Sciatic nerve (tissue), 2 donors: ENCODE measurements around the gene RPP25L. TPM values are rescaled to one million over a fixed set of nuclear protein-coding genes. Genes with fewer than 3 reads are reported as not detected.

Source experiments
- ATAC-seq: fragments of 200-7000 bp; cut with Tn5 transposase; one replicate; pipeline ENCODE4 v1.9.1; 2020; ENCODE audit warnings: mild to moderate bottlenecking, moderate library complexity
- DNase-seq: peaks from one replicate; pipeline ENCODE4 v3.0.0-alpha.2; 2020; ENCODE audit warnings: low spot score
- intact Hi-C: fragments of 100-400 bp; cut with DNase I; formaldehyde crosslinking; loops from one replicate; pipeline ENCODE4 v1.14.2; 2022
- total RNA-seq: library from RNA; stranded (reverse); fragmentation: NEBNext Ultra II Directional; extraction: Animal tissue kit (Norgen Biotek cat#: 25700); gene quantifications from one replicate; pipeline ENCODE4 v1.2.1, GENCODE V29; 2021
- donor health status: DM: no; HTN: no; CAD: no.
- donor health status: DM: no; HTN: no; CAD: no.

Gene RPP25L
- total RNA-seq, 1 donor from 2014 or later, result 17.0 TPM

DNA sequence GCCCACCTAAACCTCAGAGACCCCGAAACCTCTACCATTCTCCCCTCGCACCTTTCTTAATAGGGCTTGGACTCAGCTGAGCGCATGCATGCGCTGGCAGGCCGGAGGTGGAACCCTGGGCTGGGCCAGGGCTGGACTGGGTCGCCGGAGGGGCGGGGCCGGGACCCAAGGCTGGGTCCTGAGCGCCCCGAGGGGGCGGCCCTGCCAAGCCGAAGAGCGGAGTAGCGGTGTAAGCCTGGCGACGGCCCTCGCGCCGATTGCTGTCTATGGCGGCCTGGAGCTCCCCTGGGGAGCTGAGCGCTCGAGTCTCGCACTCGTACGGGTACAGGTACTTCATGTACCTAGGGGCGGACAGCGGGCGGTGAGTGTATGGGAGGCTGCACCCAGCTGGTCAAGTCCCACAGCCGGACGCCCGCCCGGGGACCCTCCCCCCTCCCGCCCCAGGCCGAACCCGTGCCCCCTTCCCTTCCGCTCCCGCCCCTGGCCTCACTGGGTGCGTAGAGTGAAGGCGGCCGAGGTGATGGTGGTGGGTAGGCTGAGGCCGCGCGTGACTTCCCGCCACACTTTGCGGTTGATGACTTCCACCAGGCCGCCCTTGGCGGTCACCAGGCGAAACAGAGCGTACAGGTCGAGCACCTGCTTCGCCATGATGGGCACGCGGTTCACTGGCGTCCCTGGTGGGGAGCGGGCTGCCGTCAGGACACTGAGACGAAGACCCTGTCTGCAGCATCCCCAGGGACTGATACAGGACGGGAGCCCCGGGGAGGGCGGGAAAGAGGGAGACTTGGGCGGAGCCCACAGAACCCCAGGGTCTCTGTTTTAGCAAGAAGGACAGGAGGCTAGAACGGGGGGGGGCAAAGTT is 11.7 kb upstream of the RPP25L start:
- DNase-seq (no peak), ATAC-seq (no peak)
- intact Hi-C loops, result no loop called here

DNA sequence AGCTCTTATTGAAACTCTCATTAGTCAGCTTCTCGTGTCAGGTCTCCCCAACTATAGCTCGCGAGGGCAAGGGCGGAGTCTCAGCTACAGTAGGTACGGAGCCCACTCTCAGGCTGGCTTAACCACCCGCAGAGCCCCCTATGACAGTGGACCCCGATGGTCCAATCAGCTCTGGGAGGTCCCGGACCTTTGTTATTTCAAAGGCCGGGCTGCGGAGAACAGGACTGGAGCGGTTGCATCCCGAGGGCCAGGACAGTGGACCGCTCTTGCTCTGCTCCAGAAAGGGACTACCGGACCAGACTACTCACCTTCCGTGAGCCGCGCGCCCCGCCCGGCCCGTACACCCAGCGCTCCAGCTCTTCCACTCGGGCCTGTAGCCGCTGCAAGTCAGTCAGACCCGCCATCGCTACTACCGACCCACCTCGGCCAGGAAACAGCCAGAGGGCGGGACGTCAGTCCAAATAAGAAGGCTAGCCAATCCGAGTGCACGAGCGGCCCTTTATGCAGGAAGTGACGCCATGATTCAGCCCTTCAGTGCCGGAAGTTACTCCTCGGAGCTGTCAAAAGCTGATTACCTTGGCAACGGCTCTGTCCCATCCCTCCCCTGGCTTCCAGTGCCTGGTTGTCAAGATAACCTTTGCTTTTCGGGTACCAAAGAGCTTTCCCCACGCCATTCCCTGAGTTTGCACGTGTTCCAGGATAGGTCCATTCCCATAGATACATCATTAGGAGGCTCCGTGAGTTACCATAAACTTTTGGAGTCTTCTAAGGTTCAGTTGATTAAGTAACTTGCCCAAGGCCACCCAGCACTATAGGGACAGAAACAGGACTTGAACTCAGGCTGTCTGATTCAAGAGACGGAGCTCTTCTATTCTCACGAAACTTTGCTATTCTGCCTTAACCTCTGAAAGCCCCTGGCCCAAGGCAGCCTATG is 8.4 kb upstream of the RPP25L start, which contains the start of gene DCTN3:
Gene DCTN3 (minus strand): TSS at position 435 of the 934 bp plus-strand sequence. CDS start 31 bp downstream, at position 404.
- peak; percentile 94 for DNase-seq
- intact Hi-C loops, result no loop called here
- ATAC-seq, result peak; percentile 98

DNA sequence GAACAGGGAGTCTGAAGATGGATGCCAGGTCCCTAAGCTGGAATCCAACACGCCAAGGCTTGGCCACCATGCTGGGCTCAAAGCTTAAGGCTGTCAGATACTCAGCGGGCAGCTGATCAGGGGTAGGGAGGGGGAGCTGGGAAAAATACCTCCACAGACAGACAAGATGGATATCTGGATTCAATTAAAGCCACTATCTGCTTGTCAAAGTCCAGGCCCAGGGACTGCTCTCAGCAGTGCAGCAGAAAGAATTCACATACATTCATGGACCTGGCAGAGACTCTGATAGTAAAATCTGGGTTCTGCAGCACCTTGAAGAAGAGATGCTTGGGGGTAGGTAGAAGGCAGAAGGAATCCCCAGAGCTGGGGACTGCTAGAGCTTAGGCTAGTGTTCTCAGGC is 3.2 kb upstream of the RPP25L start:
- intact Hi-C loops, result no loop called here
- ATAC-seq, result no peak
- no peak for DNase-seq

GRCh38 chr9:34612788-34613390 is 992 bp upstream of the RPP25L start:
- intact Hi-C loops, result loop anchor here (2.0 kb wide), 1 partner anchor 16 kb away; the partner anchor contains the start of gene ARID3C
- DNase-seq, result peak; percentile 88

DNA sequence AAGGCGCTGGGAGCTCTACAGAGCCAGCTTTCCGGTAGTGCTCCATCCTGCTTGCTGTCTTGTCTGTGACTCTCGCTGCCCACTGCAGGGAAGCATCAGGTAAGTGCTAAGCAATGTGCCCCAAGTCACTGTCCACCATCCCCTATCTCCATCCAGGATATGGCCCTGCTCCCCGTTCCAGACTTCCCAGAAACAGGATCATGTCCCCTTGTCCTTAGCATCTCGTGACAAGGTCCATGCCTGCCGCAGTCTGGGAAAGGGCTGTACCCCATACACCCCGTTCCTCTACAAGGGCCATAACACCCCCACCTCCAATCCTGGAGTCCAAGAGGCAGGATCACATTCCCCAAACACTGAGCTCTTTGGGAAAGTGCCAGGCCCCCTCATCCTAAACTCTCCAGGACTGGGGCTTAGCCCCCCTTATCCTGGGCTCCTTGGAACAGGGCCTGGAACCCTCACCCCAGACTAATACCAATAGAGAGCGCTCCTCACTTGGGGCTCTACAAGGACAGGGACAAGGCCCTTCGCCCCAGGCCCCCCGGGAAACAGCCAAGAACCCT is 566 bp downstream of the RPP25L start:
- peak; percentile 18 for ATAC-seq
- intact Hi-C loops, result no loop called here

More at GRCh38 chr9:34612788-34613390, 992 bp upstream of the RPP25L start:
- ATAC-seq, result peak; percentile 87

DNA sequence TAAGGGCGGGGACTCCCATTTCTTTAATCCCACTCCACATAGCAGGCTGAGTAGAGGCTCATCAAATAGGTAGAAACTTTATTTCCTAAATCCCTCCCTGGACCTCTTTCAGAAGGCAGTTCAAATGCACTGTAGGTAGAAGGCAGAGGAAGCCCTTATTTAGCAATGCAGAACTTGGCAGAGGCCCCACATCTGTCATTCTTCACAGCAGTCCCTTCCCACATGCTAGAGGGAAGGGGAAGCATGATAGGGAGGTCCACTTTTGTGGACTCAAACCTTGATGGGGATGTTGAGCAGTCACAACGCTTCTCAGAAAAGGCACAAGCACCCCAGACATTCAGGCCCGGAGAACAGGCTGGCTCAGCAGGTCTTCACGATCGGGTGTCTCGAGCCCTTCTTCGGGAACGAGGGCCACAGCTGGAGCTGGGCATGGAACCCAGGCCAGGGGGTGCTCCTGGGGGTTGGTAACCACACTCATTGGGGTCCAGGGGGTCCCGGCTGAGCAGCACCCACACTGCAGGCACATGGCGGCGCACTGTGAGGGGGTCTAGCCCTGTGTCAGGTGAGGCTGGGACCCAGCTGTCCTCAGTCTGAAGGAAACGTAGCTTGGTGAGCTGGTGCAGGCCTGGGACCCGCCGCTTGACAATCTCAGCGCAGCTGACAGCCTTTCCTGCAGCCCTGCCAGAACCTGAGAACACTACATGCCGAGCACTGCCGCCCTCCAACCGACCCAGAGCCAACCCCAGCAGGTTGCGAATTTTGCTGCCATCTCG is 1.3 kb downstream of the RPP25L start:
- ATAC-seq (no peak), DNase-seq (no peak)
- intact Hi-C loops, result no loop called here

More for the DNA sequence above, 566 bp downstream of the RPP25L start:
- DNase-seq, result no peak

DNA sequence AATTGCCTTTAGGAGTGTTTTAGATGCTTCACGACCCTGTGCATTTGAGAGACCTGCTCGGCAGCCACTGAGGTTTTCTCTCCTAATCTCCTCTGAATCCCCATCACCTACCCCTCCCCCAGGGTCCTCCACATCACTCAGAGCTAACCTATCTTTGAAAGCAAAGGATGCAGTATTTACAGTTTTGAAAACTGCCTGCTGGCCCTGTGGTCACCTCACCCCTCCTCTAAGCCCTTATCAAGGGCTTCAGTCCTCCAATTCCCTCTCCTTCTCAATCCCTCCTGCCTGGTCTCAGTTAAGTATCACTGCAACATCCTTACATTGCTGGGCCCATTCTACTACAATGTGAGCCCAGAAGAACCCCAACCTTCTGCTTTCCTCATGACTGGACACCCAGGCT is 4.6 kb downstream of the RPP25L start:
- ATAC-seq (no peak), DNase-seq (no peak)
- intact Hi-C loops, result no loop called here

DNA sequence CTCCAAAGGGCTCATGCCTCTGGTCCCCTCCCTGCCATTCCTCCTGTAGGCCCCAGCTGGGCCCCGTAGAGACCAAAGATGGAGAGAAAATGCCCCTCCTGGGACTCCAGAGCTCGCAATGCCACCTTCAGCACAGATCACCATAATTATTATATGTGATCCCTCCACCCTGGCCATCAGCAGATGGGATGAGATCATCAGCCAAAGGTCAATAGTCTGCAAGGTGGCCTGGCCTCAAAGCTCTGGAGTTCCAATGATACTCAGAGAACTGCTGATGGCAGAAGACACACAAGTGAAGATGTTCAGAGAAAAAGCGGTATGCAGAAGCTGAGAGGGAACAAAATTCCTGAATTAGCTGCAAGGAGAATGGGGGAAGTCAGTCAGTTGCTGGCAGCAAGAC is 5.0 kb downstream of the RPP25L start:
- DNase-seq (no peak), ATAC-seq (no peak)
- intact Hi-C loops, result no loop called here

GRCh38 chr9:34606190-34606589 is 5.7 kb downstream of the RPP25L start:
- no peak for DNase-seq
- ATAC-seq, result no peak
- intact Hi-C loops, result no loop called here

DNA sequence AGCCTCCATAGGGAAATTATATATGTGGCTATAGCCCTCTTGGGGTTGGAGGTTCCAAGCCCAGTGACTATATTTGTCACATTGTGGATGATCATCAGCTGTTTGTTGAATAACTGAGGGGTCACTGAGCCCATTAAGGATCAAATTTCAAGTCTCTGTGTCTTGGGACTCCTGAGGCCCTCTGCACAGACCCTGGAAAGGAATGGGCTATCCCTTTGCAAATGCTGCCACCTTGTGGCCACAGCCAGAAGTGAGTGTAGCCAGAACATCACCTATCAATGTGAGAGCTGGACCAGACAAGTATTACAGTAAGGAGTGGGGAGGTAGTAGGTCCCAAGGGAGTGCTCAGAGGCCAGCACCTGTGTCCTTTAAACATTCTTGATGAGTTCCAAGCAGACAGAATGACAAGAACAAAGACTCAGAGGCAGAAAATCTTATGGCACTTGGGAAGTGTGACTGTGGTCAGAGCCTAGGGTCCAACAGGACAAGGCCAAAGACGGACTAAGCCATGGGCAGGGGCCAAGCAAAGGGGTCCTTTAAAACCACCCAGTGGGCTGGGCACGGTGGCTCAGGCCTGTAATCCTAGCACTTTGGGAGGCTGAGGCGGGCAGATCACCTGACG is 8.2 kb downstream of the RPP25L start:
- intact Hi-C loops, result no loop called here
- DNase-seq, result peak; percentile 93
- ATAC-seq, result peak; percentile 91

DNA sequence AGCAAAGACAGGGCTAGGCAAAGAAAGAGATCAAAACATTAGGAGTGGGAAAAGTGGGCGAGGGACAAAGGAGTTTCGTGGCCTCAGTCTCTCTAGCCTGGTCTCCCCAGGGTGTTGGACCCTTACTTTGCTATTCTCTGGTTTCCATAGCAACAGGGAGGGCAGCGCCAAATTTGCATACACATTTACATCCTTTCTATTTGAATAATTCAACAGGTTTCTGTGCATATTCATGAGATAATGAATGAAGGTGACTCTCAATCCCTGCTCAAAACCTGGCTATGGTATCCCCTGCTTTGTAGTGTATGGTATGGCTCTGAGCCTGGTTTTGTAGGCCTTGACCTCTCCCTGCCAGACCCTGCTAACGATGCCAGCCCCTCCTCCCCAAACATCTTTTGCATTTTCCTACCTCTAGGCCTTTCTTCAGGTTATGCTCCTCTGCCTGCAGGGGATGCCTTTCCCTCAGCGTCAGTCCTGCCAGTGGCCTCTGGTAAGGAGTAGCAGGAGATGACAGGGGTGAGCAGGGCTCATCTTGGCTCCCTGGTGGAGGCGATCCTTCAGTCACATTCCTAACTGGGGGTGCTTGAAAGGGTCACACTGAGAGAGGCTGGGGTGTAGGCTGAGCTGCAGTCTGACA is 9.8 kb downstream of the RPP25L start:
- no peak for ATAC-seq

GRCh38 chr9:34600908-34601307 is 11.0 kb downstream of the RPP25L start:
- intact Hi-C loops, result no loop called here
- no peak for DNase-seq
- ATAC-seq, result no peak

More for the DNA sequence above, 9.8 kb downstream of the RPP25L start:
- intact Hi-C loops, result no loop called here
- no peak for DNase-seq

DNA sequence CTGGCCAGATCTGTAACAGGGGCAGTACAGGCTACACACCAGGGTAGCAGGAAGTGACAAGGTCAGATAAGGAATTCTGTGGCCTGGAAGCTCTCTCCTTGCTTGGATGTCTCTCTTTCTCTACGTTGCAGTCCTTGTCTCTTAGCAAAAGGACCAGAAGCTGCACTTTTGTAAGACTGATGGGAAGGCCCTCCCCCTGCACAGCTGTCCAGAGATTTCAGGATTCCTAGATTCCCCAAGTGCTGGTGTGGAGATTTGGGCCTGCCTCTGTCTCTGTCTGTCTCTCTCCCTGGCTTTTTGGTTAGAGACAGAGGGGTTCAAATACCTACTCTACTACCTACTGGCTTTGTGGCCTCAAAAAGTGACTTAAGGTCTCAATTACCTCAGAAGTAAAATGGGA is 12.4 kb downstream of the RPP25L start:
- no peak for ATAC-seq
- DNase-seq, result no peak
- intact Hi-C loops, result no loop called here

- intact Hi-C loops, result loop anchor here (5.0 kb wide), 2 partner anchors 47 to 92 kb away; no protein-coding TSS in a partner anchor
- DNase-seq (no peak), ATAC-seq (no peak)
These were observed 17.7 kb downstream of the RPP25L start for GRCh38 chr9:34594177-34594576.

GRCh38 chr9:34592895-34593601 is 18.8 kb downstream of the RPP25L start:
- ATAC-seq (peak; percentile 77), DNase-seq (peak; percentile 86)
- intact Hi-C loops, result loop anchor here (5.0 kb wide), 2 partner anchors 46 to 91 kb away; no protein-coding TSS in a partner anchor
